Right lobe of liver (tissue), 4 donors: ENCODE measurements around the gene KCNJ6.

Source experiments
- POLR2A ChIP-seq: fragments of 450-650 bp; IDR thresholded peaks from one replicate; pipeline ENCODE4 v1.6.1; 2017; ENCODE audit warnings: antibody characterized with exemption, mild to moderate bottlenecking
- TF ChIP-seq, protein P1 (sequence below), 4 donors: fragments of 200-600 bp in 3 of 4; fragments of 450-650 bp in 1 of 4; IDR thresholded peaks; one replicate each; pipeline versions ENCODE4 v1.5.1 to v1.8.0; 2016 to 2022; ENCODE audit warnings: antibody characterized with exemption in 4 of 4, mild to moderate bottlenecking in 2 of 4
- donor health status: DM: no; HTN: no; CAD: no.
- donor health status: DM: no; HTN: no; CAD: no.
- donor health status: DM: no; HTN: yes; CAD: no.

DNA sequence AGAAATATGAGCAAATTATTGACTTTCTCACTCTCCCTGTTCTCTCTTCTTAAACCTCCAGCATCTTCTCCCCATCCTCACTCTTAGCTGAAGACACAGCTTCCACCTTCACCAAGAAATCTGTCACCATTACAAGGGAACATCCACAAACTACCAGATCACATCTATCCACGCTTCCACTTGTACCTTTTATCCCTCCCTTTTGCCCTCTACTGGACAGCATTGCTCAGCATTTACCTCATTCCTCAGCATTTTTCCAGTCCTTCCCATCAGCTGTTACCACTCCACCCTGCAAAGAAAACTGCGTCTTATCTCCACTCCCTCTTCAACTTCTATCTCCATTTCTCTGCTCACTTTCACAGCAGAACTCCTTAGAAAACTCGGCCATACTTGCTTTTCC, 42.6 kb downstream of the KCNJ6 start:
- TF ChIP-seq, protein P1, sequence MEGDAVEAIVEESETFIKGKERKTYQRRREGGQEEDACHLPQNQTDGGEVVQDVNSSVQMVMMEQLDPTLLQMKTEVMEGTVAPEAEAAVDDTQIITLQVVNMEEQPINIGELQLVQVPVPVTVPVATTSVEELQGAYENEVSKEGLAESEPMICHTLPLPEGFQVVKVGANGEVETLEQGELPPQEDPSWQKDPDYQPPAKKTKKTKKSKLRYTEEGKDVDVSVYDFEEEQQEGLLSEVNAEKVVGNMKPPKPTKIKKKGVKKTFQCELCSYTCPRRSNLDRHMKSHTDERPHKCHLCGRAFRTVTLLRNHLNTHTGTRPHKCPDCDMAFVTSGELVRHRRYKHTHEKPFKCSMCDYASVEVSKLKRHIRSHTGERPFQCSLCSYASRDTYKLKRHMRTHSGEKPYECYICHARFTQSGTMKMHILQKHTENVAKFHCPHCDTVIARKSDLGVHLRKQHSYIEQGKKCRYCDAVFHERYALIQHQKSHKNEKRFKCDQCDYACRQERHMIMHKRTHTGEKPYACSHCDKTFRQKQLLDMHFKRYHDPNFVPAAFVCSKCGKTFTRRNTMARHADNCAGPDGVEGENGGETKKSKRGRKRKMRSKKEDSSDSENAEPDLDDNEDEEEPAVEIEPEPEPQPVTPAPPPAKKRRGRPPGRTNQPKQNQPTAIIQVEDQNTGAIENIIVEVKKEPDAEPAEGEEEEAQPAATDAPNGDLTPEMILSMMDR (IDR thresholded peaks at IDR 0.05): peak; percentile 6 to 36 (median 14)
- TF ChIP-seq POLR2A: no peak
